Erythroblast (primary cell): ENCODE results near the gene NRDC.

Source experiments
- GATA1 ChIP-seq: IDR thresholded peaks from 2 replicates; pipeline ENCODE4 v1.6.1; 2011; ENCODE audit warnings: low read depth, mild to moderate bottlenecking, control low read depth, low read length, moderate library complexity
- POLR2A ChIP-seq: IDR thresholded peaks from 2 replicates; pipeline ENCODE4 v1.6.1; 2011; ENCODE audit warnings: mild to moderate bottlenecking, low read length

DNA sequence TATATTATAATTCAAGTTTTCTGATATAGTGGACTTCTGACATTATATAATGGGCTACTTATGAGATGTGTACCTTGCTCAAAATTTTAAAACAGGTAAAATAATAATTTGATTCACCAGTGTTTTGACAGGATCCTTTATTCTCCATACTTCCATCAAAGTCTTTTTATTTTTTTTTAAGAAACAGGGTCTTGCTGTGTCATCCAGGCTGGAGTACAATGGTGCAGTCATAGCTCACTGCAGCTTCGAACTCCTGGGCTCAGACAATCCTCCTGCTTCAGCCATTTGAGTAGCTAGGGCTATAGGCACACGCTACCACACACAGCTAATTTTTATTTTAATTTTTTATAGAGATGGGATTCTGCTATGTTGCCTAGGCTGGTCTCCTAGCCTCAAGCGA, 129.4 kb downstream of the NRDC start:
- TF ChIP-seq POLR2A (no peak), GATA1 (no peak)
